Renal cortical epithelial cell (primary cell): Measurements from ENCODE around the gene RBCK1. TPM values are rescaled to one million over a fixed set of nuclear protein-coding genes. Genes with fewer than 3 reads are reported as not detected.
A peak's percentile ranks its signal among the peaks of the same experiment; 100 is the strongest.
"Not testable (repeated sequence)": the region's sequence is repeated elsewhere in the genome, so short reads cannot be mapped to it uniquely, and the experiment has no call there.

Source experiments
- DNase-seq: peaks from one replicate; pipeline ENCODE4 v3.0.0-alpha.2; 2011; ENCODE audit warnings: low read depth
- total RNA-seq: library from RNA; depleted of rRNA; stranded (reverse); fragments of >200 nt; gene quantifications from 2 replicates; pipeline ENCODE4 v1.2.3, GENCODE V29; 2014

The RBCK1 gene
- total RNA-seq, 1 donor from 2014 or later: 114 TPM

GRCh38 chr20:375265-375889 lies 32.7 kb upstream of the RBCK1 start:
- DNase-seq: no peak

GRCh38 chr20:376089-376488 lies 32.0 kb upstream of the RBCK1 start:
- DNase-seq: no peak

- no peak for DNase-seq
Measured at GRCh38 chr20:376750-377149, 31.3 kb upstream of the RBCK1 start.

GRCh38 chr20:377578-377977 lies 30.5 kb upstream of the RBCK1 start:
- not testable (repeated sequence) for DNase-seq

- no peak for DNase-seq
Measured at GRCh38 chr20:378961-379336, 29.1 kb upstream of the RBCK1 start.

- DNase-seq: no peak
Measured at GRCh38 chr20:380763-381580, 27.1 kb upstream of the RBCK1 start.

- DNase-seq: peak; percentile 31
Measured at GRCh38 chr20:381581-382290, 26.4 kb upstream of the RBCK1 start.

- DNase-seq: peak; percentile 38
Measured at GRCh38 chr20:382291-383115, 25.6 kb upstream of the RBCK1 start.

GRCh38 chr20:383889-384288 lies 24.2 kb upstream of the RBCK1 start:
- no peak for DNase-seq

GRCh38 chr20:384723-385122 lies 23.4 kb upstream of the RBCK1 start:
- DNase-seq: no peak

GRCh38 chr20:385448-385847 lies 22.7 kb upstream of the RBCK1 start:
- DNase-seq: peak; percentile 71

GRCh38 chr20:386634-387033 lies 21.5 kb upstream of the RBCK1 start:
- not testable (repeated sequence) for DNase-seq

GRCh38 chr20:387520-387919 lies 20.6 kb upstream of the RBCK1 start:
- no peak for DNase-seq

GRCh38 chr20:388034-388994 lies 19.8 kb upstream of the RBCK1 start:
- DNase-seq: no peak

GRCh38 chr20:389220-389619 lies 18.9 kb upstream of the RBCK1 start:
- DNase-seq: no peak

GRCh38 chr20:391041-391711 lies 16.9 kb upstream of the RBCK1 start:
- peak; percentile 72 for DNase-seq

- not testable (repeated sequence) for DNase-seq
Measured at GRCh38 chr20:393296-393695, 14.8 kb upstream of the RBCK1 start.

GRCh38 chr20:396252-396618 lies 11.9 kb upstream of the RBCK1 start:
- DNase-seq: no peak

GRCh38 chr20:396619-397431 lies 11.3 kb upstream of the RBCK1 start:
- no peak for DNase-seq
